ENCODE measurements around the gene OR7A10. TPM values are rescaled to one million over a fixed set of nuclear protein-coding genes. Genes with fewer than 3 reads are reported as not detected.

Gene OR7A10
- total RNA-seq (2022) (not detected in 2 replicates), Bru-seq, nascent RNA (not detected), BruChase-seq, experiment 1, labeled RNA remaining after a 2-hour chase (not detected), BruChase-seq, experiment 2, labeled RNA remaining after a 6-hour chase (not detected)
- long read RNA-seq: 0 reads

DNA sequence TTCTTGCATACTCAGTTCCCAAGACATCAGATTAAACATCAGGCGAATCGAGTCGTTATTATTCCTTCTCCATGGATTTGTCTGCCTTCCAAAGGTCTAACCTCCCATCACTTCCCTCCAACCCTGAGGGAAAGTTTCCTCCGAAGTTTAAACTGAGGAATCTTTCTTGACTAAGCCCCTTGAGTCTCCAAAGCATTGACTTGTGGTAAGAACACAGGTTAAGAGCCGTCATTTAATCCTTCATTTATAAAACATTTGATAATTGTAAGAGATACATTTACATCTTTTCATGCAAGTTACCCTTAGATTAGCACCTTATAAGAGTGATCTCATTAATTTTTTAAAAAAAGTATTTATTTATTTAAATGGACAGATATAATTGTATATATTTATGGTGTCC is at the start of gene OR7A10:
OR7A10 (minus strand) TSS at position 101 of the 400 bp plus-strand sequence. CDS start 7,045 bp downstream, outside the sequence.
- POLR2A ChIA-PET: no interaction called here
- no peak within 1 kb of the TSS for H3K4me3 ChIP-seq (ENCODE audit: low read depth, low read length)
- intact Hi-C loops (cut with micrococcal nuclease; ENCODE audit: unreplicated experiment): no loop called here
- no peaks in the 10 kb centered on the region for H3K4me1 ChIP-seq
- Mint-ChIP-seq H3K4me1 (ENCODE audit: low read depth, unreplicated experiment) (no peaks in the 10 kb centered on the region), H3K4me3 (ENCODE audit: unreplicated experiment) (no peak within 1 kb of the TSS), H3K27me3 (ENCODE audit: insufficient read depth, unreplicated experiment) (peaks cover 18% of the 10 kb centered on the region), H3K36me3 (ENCODE audit: insufficient read depth, unreplicated experiment) (no peaks in the 10 kb centered on the region), H3K27ac (ENCODE audit: unreplicated experiment) (no peak within 1 kb of the TSS), H3K9me3 (ENCODE audit: unreplicated experiment) (no peaks in the 10 kb centered on the region)
- no peak for DNase-seq
- BruUV-seq (replicated peaks): no TSS peak
- no peaks in the 10 kb centered on the region for H3K36me3 ChIP-seq (ENCODE audit: control insufficient read depth, insufficient read depth, low read length)
- H3K27me3 ChIP-seq (replicated peaks; ENCODE audit: control insufficient read depth, insufficient read depth, low read length): no peaks in the 10 kb centered on the region; the same call in 1 of the 2 replicates
- H3K9me3 ChIP-seq: no peaks in the 10 kb centered on the region
- TF ChIP-seq, protein P1, sequence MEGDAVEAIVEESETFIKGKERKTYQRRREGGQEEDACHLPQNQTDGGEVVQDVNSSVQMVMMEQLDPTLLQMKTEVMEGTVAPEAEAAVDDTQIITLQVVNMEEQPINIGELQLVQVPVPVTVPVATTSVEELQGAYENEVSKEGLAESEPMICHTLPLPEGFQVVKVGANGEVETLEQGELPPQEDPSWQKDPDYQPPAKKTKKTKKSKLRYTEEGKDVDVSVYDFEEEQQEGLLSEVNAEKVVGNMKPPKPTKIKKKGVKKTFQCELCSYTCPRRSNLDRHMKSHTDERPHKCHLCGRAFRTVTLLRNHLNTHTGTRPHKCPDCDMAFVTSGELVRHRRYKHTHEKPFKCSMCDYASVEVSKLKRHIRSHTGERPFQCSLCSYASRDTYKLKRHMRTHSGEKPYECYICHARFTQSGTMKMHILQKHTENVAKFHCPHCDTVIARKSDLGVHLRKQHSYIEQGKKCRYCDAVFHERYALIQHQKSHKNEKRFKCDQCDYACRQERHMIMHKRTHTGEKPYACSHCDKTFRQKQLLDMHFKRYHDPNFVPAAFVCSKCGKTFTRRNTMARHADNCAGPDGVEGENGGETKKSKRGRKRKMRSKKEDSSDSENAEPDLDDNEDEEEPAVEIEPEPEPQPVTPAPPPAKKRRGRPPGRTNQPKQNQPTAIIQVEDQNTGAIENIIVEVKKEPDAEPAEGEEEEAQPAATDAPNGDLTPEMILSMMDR (IDR thresholded peaks at IDR 0.05; ENCODE audit: insufficient read depth in 1 of 2, low read depth in 1 of 2, low read length in 1 of 2, severe bottlenecking in 1 of 2, unreplicated experiment in 1 of 2): no peak
- CTCF ChIA-PET: no interaction called here

DNA sequence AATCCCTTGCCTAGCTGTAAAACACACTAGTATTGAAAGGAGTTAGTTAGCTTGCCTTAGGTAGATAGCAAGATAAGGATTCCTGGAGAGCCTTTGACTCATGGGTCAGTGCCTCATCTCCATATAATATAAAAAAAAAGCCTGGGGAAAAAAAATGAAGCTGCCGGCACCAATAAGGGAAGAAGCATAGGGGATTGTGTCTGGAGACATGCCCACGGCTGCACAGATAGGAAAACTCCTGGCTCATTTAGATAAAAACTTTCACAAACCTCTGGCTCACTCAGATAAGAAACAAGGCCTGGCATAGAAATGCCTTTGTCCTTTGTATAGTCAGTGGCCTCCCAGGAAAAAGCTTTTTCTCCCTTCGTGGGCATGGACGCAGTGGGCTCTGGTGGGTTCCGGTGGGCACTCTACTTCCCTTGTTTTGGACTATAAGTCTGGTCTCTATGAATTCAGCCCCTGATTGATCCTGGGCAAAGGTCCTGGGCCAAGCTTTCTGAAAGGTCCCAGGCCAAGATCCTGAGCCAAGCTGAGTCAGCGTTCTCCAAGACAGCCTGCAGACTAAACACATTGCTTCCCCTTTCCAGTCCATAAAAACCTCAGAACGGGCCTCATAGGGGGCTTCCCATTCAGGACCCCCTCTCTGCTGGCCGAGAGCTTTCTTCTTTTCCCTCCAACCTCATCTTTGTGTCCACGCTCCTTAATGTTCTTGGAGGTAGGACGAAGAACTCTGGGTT is 42.1 kb upstream of the OR7A10 start:
- H3K36me3 Mint-ChIP-seq (ENCODE audit: insufficient read depth, unreplicated experiment): no peaks in the 10 kb centered on the region
- no peak for DNase-seq
- H3K27me3 Mint-ChIP-seq (ENCODE audit: insufficient read depth, unreplicated experiment): peaks cover 9% of the 10 kb centered on the region
- no peaks in the 10 kb centered on the region for H3K9me3 Mint-ChIP-seq (ENCODE audit: unreplicated experiment)
- no peaks in the 10 kb centered on the region for H3K36me3 ChIP-seq (ENCODE audit: control insufficient read depth, insufficient read depth, low read length)
- no TSS peak for BruUV-seq (replicated peaks)
- H3K27ac Mint-ChIP-seq (ENCODE audit: unreplicated experiment): no peak overlapping the region
- no peak overlapping the region for H3K4me3 Mint-ChIP-seq (ENCODE audit: unreplicated experiment)
- H3K4me1 Mint-ChIP-seq (ENCODE audit: low read depth, unreplicated experiment): no peaks in the 10 kb centered on the region
- H3K4me1 ChIP-seq: no peaks in the 10 kb centered on the region
- TF ChIP-seq, protein P1 (IDR thresholded peaks at IDR 0.05; ENCODE audit: insufficient read depth in 1 of 2, low read depth in 1 of 2, low read length in 1 of 2, severe bottlenecking in 1 of 2, unreplicated experiment in 1 of 2): no peak
- ChIA-PET POLR2A (no interaction called here), CTCF (interaction anchor here (1.3 kb wide), 1 partner anchor 317 kb away, joined by 5 read pairs; no protein-coding TSS in a partner anchor)
- H3K27me3 ChIP-seq (replicated peaks; ENCODE audit: control insufficient read depth, insufficient read depth, low read length): no peaks in the 10 kb centered on the region; the same call in 1 of the 2 replicates
- no peak overlapping the region for H3K4me3 ChIP-seq (ENCODE audit: low read depth, low read length)
- intact Hi-C loops (cut with micrococcal nuclease; ENCODE audit: unreplicated experiment): no loop called here
- no peaks in the 10 kb centered on the region for H3K9me3 ChIP-seq

DNA sequence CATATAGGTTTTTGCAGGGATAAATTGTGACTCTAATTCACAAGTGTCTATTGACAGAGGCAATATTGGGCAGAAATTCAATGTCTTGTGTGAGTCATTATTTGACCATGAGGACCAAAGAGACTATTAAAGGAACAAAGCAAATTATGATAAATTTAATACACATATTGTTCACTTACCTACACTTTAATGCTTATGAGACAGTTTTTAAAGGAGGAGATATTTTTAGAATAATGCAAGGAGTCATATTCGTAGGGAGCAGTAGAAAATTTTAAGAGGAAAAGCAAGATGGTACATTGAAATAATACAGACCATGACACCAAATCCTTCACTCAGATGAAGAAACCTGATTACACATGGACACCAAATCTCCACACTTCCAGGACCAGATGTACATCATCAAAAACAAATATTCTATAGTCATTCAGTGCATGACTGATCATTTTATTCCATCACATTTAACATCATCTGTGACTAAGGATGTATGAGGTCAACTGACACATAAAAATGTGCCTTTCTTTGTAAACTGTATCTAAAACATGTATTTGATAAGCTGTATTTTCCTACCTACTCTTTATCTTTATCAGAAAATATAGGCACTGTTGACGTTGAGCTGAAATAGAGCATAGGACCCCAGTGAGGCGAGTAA is 41.4 kb upstream of the OR7A10 start:
- Histone ChIP-seq H3K9me3 (no peaks in the 10 kb centered on the region), H3K36me3 (ENCODE audit: control insufficient read depth, insufficient read depth, low read length) (no peaks in the 10 kb centered on the region), H3K27me3 (replicated peaks; ENCODE audit: control insufficient read depth, insufficient read depth, low read length) (no peaks in the 10 kb centered on the region; the same call in 1 of the 2 replicates), H3K4me3 (ENCODE audit: low read depth, low read length) (no peak overlapping the region), H3K4me1 (no peaks in the 10 kb centered on the region)
- POLR2A ChIA-PET: no interaction called here
- no TSS peak for BruUV-seq (replicated peaks)
- CTCF ChIA-PET: interaction anchor here (1.3 kb wide), 1 partner anchor 316 kb away, joined by 5 read pairs; no protein-coding TSS in a partner anchor
- H3K4me1 Mint-ChIP-seq (ENCODE audit: low read depth, unreplicated experiment): no peaks in the 10 kb centered on the region
- no peak for DNase-seq
- H3K9me3 Mint-ChIP-seq (ENCODE audit: unreplicated experiment): no peaks in the 10 kb centered on the region
- no peak overlapping the region for H3K4me3 Mint-ChIP-seq (ENCODE audit: unreplicated experiment)
- intact Hi-C loops (cut with micrococcal nuclease; ENCODE audit: unreplicated experiment): no loop called here
- no peak overlapping the region for H3K27ac Mint-ChIP-seq (ENCODE audit: unreplicated experiment)
- TF ChIP-seq, protein P1 (IDR thresholded peaks at IDR 0.05; ENCODE audit: insufficient read depth in 1 of 2, low read depth in 1 of 2, low read length in 1 of 2, severe bottlenecking in 1 of 2, unreplicated experiment in 1 of 2): no peak
- no peaks in the 10 kb centered on the region for H3K36me3 Mint-ChIP-seq (ENCODE audit: insufficient read depth, unreplicated experiment)
- H3K27me3 Mint-ChIP-seq (ENCODE audit: insufficient read depth, unreplicated experiment): peaks cover 10% of the 10 kb centered on the region
